ENCODE results near the gene TNPO3.
A peak's percentile ranks its signal among the peaks of the same experiment; 100 is the strongest.

TNPO3 gene
- 71.1 to 133 (median 109) reads per million in 17 experiments for total RNA-seq

DNA sequence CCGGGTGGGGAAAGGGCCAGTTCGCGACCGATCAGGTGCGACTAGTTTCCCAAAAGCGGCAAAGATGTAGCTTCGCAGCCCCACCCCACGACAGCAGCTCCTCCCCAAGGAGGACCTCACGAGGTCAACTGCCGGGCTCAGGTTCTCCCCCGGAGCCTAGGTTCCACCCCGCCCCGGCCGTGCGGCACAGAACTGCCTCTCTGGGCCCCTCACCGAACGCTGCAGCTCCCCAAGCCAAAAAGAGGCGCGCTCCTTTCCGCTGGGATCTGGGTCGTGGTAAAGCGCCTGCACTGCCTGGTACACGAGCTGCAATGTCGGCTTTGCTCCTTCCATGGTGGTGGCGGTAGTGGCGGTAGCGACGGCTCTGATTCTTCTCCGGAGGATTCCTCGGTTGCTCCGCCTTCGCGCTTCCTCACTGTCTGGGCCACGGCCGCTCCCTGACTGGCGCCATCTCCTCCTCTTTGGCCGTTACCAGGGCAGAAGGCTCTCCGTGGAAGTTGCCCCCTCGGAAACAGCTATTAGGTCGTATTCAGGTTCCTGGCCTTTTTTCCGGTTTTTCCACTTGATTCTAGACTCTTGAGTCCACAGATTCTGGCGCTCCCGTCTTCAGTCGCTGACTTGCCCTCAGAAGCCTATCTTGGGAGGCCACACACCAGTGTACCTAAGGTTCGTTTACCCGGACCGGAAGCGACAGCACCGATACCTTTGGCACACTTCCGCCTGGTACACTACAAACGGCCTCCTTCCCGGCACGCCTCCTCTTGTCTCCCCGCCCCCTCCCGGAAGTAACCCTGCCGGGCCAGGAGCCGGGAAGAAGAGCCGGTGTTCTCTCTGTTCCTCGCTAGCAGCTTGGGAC is at the start of gene TNPO3:
Gene TNPO3, minus strand, starts transcription at position 674 of the 856 bp plus-strand sequence. Its CDS starts 341 bp downstream, at position 333.
- DNase-seq = peak; percentile 92 to 96 (median 94)

DNA sequence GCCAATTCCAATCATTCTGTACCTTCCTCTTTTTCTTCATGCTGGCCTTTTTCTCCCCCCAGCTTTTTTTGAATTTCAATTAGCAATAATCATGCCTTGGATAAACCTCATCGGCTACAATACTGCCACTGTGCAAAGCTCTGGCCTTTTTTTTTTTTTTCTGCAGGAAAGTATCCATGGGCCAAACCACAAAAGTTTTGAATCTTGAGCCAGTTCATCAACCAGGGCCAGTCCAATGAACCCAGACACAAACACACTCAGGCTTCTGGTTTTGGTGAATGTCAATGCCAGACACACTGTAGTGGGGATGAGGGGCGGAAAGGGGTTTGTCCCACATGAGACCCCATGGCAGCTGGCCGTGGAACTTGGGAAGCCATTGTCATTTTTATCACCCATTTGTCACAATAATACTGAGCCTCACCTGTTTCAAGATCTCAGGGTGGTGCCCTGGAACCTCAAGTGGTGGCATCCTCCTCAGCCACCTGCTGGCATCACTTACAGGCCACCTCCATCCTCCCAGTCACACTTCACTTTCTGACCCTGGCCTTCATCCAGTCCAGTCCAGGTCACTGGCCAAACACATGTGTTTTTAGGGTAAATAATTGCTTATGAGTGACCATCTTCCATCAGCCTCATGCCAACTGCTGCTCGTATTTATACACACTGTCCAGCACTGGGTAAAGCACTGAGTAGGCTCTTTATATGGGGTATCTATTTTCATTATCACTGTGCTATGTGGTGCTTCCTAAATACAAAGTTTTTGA is 48.8 kb upstream of the TNPO3 start:
- DNase-seq = no peak

DNA sequence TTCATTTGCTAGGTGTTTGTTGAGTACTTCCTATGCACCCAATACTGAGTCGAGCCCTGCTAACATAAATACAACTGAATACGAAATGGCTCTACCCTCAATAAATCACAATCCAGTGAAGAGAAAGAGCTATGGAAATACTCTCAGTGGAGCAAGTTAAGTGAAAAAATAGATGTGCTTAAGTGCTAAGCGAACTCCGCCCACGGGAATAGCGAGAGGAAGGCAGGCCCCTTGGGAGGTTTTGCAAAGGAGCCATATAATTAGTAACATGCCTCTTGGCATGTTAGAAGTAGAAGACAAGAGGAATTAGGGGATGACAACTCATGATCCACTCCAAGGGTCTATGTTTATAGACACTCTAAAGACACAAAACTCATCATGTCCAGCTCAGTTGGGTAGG is 46.8 kb upstream of the TNPO3 start:
- DNase-seq = no peak

DNA sequence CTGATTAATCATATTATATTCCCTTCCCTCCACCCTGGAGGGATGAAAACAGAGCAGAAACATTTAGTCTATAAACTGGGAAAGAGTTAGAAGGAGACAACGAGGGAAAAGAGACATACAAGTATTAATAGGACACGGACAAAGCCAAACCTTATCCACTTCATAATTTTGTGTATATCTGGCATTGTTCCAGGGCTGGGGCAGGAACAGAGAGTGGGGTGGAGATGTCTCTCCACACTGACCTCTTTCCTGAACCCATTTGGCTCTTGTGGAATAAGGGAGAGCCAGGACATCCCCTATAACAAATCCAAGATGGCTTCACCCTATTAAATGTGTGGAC is 45.9 kb upstream of the TNPO3 start:
- no peak for DNase-seq

DNA sequence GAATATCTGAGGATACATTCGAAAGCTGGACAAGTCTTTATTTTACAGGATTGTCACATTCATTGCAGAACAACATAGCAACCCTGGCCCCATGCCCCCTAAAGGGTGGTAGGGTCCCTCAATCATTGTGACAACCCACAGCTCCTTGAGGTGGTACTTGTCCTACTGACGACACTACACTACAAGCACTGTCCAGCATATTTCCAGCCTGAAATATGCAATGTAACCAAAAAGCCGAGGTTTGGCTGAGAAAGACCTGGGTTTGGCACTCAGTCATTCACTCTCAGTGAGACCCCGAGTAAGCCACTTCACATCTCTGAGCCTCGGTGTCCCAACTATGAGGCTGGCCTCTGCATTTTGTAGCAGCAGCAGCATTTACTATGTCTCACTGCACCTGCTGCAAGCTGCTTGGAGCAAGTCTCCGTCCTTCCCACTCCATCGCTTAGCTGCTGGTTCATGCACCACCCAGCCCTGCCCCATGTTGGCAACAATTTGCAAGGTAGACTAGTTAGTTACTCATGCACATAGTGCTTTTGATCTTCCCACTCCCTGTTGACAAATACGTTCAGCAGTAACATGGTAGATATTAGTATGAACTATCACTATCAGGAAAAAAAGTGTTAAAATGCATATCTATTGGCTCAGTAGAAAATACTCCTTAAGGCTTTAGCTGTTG is 43.6 kb upstream of the TNPO3 start:
- DNase-seq = no peak

DNA sequence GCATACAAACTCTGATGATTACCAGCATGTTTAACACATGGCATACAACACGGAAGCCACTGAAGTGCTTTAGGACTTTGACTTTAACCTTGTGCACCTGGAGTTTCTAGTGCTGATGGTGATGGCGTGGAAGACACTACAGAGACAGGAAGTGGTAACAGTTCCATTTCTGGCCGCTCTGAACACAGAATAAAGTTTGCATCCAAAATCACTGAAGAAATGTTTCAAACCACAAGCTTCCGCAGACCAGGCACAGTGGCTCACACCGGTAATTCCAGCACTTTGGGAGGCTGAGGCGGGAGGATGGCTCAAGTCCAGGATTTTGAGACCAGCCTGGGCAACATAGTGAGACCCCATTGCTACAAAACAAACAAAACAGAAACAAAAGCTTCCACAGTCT is 40.3 kb upstream of the TNPO3 start:
- DNase-seq = peak in 1 of 4 experiments; percentile 9

DNA sequence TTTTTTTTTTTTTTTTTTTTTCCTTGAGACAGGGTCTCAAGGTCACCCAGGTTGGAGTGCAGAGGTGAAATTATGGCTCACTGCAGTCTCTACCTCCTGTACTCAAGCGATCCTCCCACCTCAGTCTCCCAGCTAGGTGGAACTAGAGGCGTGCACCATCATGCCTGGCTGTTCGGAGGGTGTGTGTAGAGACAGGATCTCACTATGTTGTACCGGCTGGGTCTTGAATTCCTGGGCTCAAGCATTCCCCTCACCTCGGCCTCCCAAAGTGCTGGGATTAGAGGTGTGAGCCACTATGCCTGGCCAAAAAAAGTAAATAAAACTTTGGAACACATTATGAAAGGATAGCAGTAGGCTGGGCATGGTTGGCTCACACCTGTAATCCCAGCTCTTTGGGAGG is 39.6 kb upstream of the TNPO3 start:
- no peak for DNase-seq

DNA sequence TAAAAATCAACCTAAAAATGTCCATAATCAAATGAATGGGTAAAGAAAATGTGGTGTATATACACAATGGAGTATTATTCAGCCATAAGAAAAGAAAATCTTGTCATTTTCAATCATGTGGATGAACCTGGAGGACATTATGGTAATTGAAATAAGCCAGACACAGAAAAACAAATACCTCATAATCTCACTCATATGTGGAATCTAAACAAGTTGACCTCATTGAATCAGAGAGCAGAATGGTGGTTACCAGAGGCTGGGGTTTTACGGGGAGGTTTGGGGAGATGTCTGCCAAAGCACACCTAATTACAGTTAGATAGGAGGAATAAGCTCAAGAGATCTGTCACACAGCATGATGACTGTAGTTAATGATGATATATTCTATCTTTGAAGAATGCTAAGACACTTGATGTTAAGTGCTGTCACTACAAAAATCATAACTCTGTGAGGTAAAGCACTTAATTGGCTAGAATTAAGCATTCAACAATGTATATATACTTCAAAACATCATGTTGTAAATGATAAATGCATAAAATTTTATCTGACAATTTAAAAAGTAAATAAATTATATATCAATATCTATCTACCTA is 39.1 kb upstream of the TNPO3 start:
- DNase-seq = no peak

DNA sequence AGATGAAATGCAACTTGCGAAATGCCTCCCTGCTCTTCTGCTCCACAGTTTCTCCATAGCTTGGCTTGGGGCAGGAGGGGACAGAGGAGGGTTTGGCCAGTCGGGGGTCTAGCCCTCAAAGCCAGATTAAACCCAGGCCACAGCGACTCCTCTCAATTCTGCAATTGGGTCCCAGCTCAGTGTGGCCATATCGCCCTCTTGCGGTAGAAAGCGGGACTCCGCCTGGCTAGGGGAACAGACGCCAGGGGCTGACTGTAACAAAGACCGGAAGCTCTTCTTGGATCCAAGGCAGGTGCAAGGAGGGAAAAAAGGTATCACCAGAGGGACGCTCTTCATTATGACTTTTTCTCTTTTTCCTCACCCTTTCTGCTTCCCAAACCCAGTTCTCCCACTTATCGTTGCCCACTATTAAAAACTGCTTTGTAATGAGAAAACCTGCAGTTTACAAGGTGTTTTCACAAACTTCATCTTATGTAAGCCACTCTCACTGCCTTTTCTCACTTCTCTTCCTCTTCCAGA is 36.6 kb upstream of the TNPO3 start:
- peak; percentile 79 to 93 (median 87) for DNase-seq

DNA sequence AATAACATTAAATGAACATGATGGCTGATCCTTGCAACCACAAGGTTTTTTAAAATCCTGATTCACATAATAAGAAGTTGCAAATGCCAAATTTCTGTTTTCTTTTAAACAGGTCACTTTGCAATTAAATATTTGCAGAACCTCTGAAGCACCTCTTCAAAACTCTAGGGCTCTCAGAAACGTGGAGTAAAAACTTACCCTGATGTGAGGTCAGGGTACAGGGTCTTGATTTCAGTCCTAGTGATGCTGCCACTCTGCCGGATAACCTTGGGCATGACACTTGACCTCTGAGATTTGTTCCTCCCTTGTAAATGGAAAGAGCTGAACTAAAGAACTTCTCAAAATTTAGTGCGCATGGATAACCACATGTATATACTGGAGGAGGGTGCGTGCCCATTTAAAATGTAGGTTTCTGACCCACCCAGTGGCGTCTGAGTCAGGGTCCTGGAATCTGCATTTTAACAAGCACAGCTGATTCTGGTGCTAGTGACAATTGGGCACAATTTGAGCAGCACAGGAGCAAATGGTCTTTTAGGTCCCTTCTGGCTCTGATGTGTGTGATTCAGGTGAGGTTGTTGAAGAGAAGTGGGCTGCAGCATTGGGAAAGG is 35.5 kb upstream of the TNPO3 start:
- DNase-seq = no peak

DNA sequence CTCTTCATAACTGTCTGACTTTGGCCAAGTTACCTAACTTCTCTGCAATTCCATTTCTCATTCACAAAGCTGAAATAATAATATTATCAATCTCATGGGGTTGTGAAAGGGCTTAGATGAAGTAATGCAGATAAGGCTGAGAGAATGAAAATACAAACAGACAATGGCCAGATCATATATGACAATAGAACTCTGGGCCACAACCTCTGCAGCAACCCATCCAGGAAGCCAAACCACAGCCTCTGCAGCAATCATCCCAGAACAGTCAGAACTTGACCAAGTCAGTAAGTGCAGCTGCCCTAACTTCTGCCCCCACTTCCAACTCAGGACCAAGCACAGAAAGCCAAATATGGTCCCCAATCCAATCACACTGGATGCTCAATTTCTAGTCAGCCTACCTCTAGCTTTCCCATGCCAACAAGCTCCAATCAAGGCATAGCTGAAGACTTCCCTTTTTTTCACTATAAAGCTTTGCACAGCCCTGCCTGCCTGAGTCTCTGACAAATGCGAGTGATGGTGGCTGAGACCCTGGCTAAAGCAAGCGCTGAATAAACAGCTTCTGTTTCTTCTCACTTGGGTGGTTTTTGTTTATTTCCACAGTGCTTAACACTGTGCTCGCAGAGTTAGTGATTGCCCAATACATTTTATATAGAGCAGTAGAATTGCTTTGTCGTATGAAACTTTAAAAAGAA is 34.8 kb upstream of the TNPO3 start:
- peak; percentile 32 to 60 (median 56) for DNase-seq

DNA sequence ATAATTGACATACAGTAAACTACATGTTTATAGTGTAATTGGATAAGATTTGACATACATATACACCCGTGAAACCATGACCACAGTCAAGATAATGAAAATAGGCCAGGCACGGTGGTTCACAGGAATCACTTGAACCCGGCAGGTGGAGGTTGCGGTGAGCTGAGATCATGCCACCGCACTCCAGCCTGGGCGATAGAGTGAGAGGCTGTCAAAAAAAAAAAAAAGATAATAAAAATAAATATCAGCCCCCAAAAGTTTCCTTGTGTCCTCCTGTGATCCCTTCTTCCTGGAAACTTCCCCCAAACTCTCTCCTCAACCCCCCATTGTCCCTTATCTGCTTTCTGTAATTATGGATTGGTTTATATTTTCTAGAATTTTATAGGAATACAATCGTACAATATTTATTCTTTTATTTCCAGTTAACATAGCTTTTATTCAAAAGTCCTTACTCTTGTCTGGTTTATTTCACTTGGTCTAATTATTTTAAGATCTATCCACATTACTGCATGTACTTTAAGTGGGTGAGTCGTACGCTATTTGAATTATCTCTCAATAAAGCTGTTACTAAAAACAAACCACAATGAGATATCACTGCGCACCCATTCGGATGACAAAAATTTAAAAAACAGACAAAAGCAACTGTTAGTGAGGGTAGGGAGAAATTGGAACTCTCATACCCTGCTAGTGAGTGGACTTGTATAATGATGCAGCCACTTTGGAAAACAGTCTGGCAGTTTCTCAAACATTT is 30.1 kb upstream of the TNPO3 start:
- no peak for DNase-seq

DNA sequence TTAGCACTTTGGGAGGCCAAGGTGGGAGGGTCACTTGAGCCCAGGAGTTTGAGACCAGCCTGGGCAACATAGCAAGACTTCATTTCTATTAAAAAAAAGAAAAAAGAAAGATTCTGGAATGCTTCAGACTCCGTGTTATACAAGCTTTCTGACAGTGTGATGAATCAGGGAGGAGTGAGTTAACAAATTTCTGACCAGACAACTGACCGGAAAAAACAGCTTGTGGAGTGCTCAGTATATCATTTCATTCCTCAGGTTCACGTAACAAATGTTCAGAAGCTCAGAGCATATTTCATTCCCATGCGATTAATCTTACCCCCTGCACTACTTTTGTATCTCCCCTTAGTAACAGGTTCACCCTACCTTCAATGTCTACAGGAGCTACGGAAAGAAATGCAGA is 28.6 kb upstream of the TNPO3 start:
- no peak for DNase-seq

DNA sequence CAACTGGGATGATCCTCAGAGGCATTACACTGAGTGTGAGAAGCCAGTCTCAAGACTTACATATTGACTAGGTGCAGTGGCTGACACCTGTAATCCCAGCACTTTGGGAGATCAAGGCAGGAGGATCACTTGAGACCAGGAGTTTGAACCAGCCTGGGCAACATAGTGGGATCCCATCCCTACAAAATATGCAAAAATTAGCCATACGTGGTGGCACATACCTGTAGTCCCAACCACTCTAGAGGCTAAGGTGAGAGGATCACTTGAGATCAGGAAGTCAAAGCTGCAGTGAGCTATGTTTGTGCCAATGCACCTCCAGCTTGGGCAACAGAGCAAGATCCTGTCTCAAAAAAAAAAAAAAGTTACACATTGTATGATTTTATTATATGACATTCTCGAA is 23.5 kb upstream of the TNPO3 start:
- no peak for DNase-seq

DNA sequence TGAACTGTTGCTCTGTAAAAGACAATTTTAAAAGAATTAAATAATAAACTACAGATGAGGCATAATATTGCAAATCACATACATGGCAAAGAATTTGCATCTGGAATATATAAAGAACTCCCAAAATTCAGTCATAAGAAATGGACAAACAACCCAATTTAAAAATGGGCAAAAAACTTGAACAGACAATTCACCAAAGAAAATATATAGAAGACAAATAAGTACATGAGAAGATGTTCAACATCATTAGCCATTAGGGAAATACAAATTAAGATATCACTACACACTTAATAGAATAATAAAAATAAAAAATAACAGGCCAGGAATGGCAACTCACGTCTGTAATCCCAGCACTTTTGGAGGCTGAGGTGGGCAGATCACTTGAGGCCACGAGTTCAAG is 22.0 kb upstream of the TNPO3 start:
- no peak for DNase-seq

DNA sequence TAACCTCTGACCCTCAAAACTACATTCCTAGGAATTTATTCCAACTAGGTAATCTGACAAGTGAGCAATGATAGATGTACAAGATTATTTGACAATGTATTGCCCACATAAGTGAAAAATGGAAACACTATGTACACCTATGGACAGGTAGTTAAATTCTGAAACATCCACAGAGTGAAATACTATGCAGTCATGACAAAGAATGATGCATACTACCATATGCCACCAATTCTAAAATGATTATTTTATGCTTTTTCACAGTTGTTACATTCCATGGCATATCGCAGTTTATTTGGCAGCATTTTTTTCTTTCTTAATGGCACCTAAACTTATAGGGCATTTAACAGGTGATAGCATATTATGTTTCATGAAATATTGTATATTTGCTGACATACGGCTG is 20.1 kb upstream of the TNPO3 start:
- DNase-seq = no peak

DNA sequence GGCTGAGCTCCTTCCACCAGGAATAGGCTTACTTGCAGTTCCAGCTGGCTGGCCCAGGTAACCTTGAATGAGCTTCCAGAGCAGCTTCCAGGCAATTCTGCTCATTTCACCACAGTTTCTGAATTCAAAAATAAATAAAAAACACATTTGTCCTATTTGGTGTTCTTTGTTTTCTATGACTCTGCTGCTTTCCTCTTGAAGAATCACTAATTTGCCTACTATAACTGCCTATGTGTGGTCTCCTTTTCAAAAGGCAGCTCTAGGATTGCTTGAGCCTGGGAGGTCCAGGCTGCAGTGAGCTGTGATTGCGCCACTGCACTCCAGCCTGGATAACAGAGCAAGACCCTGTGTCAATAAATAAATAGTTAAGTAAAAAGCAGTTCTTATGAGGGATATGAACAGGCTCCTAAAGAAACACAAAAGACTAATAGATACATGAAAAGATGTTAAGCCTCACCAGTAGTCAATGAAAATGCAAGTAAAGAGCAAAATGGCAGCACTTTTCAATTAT is 19.5 kb upstream of the TNPO3 start:
- no peak for DNase-seq

DNA sequence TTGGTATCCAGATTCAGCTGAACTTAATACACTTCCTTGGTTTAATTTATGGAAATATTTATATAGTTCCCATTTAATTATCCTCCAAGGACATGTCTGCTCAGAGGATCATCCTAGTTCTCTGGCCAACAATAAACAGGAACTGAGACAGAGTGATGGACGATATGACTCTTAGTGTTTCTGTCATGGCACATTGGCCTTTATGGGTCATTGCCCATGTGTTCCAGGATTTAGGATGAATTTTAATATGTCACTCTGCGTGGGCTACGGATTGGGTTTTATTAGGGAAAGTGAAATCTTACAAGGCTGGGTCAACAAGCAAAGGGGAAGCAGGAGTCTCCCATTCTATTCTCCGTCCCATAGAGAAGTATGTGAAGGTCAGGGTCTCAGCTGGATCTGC is 18.8 kb upstream of the TNPO3 start:
- peak in 3 of 4 experiments; percentile 26 to 57 (median 40) for DNase-seq

DNA sequence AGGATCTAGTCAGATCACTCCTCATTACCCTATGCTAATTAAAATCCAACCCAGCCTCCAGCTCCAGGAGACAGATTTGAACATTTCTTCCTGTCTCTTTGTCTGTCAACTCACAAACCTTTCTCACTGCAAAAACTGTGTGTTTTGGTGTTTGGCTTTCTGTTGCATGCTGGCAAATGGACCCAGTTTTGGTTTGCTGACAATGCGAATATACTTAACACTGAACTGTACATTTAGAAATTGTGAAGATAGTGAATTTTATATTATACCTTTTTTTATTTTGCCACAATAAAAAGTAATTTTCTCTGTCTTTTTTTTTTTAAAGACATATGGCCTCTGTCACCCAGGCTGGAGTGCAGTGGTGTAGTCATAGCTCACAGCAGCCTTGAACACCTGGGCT is 18.3 kb upstream of the TNPO3 start:
- DNase-seq = no peak

DNA sequence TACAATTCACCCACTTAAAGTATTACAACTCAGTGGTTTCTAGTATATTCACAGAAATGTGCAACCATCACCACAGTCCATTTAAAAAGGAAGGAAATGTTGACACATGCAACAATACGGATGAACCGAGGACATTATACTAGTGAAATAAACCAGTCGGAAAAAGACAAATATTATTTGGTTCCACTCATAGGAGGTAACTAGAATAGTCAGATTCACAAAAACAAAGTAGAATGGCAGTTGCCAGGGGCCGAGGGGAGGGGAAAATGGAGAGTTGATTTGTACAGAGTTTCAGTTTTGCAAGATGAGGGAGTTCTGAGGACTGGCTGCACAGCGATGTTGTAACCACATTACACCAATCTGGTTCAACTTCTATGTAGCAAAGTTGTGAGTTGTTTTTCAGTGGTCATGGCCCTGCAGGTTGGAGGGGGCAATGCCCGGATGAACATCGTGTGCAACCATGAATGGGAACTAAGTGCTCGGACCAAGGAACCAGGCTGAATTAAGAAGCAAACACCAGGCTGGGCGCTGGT is 17.6 kb upstream of the TNPO3 start:
- peak; percentile 47 to 77 (median 69) for DNase-seq

All from suppressor macrophage (primary cell).